Bladder microvascular endothelial cell (primary cell): ENCODE data around the gene UACA. TPM values are rescaled to one million over a fixed set of nuclear protein-coding genes. Genes with fewer than 3 reads are reported as not detected.

Source experiments
- total RNA-seq: library from RNA; depleted of rRNA; stranded (reverse); fragments of >200 nt; gene quantifications from 2 replicates; pipeline ENCODE4 v1.2.3, GENCODE V29; 2014

The UACA gene, protein sequence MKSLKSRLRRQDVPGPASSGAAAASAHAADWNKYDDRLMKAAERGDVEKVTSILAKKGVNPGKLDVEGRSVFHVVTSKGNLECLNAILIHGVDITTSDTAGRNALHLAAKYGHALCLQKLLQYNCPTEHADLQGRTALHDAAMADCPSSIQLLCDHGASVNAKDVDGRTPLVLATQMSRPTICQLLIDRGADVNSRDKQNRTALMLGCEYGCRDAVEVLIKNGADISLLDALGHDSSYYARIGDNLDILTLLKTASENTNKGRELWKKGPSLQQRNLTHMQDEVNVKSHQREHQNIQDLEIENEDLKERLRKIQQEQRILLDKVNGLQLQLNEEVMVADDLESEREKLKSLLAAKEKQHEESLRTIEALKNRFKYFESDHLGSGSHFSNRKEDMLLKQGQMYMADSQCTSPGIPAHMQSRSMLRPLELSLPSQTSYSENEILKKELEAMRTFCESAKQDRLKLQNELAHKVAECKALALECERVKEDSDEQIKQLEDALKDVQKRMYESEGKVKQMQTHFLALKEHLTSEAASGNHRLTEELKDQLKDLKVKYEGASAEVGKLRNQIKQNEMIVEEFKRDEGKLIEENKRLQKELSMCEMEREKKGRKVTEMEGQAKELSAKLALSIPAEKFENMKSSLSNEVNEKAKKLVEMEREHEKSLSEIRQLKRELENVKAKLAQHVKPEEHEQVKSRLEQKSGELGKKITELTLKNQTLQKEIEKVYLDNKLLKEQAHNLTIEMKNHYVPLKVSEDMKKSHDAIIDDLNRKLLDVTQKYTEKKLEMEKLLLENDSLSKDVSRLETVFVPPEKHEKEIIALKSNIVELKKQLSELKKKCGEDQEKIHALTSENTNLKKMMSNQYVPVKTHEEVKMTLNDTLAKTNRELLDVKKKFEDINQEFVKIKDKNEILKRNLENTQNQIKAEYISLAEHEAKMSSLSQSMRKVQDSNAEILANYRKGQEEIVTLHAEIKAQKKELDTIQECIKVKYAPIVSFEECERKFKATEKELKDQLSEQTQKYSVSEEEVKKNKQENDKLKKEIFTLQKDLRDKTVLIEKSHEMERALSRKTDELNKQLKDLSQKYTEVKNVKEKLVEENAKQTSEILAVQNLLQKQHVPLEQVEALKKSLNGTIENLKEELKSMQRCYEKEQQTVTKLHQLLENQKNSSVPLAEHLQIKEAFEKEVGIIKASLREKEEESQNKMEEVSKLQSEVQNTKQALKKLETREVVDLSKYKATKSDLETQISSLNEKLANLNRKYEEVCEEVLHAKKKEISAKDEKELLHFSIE (N-terminal part only)
- 219 and 441 TPM in 2 replicates for total RNA-seq

DNA sequence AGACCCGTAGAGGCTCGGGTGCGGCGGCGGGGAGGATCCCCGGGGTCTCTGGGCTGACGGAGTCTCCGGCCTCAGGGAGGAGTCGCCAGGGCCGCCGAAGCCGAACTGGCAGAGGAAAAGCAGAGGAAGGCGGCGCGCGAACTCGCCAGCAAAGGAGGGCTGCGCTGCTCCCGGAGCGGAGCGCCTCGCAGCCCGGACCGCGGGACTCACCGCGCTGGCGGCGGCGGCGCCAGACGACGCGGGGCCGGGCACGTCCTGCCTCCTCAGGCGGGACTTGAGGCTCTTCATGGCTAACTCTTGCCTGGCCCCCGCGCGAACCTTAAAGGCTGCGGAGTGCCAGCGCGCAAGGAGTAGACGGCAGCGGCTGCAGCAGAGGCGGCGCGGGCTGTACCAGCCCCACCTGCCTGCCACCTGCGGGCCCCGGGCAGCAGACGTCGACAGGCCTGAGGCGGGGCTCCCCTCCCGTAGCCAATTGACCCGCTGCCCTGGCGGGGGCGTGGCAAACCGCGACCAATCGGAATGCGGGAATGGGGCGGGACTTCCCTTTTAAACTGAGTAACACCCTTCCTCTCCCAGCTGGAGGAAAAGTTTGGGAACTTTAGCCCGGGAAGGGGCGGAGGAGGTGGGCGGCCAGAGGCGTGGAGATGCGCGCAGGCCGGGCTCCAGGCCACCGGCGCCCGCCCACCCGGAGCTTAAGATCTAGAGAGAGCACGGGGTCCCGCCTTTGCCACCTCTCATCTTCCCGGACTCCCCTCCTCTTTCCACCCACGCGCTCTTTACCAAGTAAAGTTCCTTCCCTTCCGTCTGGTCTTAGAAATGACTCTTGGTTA lies at the start of gene UACA:
TSS of gene UACA (minus strand) at position 439 of the 830 bp plus-strand sequence. CDS start at position 288, 151 bp downstream.

Other genes starting within 250 kb of the UACA start
- gene LARP6, start 90.6 kb upstream of the UACA start, total RNA-seq: 7.1 and 12.6 TPM in 2 replicates
- gene THAP10, start 128.9 kb upstream of the UACA start, total RNA-seq: 0.94 and 0.97 TPM in 2 replicates
- gene LRRC49, start 129.3 kb upstream of the UACA start, total RNA-seq: 5.0 and 6.9 TPM in 2 replicates